Memory B cell (primary cell): ENCODE data around the gene MAPK14.

ENCODE experiments used
- ATAC-seq: fragments of 150-1000 bp; cut with Tn5 transposase; 2 replicates; pipeline ENCODE4 v1.10.0; 2021; ENCODE audit warnings: low read depth, mild to moderate bottlenecking, moderate library complexity
- DNase-seq, 2 donors: peaks; one replicate each; pipeline ENCODE4 v3.0.0; 2022; ENCODE audit warnings: low spot score in 2 of 2
- H3K27ac Mint-ChIP-seq: one replicate; pipeline ENCODE4 v1.8.0; 2022; ENCODE audit warnings: mild to moderate bottlenecking, moderate library complexity, mixed read lengths
- H3K27me3 Mint-ChIP-seq: one replicate; pipeline ENCODE4 v1.8.0; 2022; ENCODE audit warnings: mixed read lengths
- H3K36me3 Mint-ChIP-seq: one replicate; pipeline ENCODE4 v1.8.0; 2022; ENCODE audit warnings: mild to moderate bottlenecking, mixed read lengths
- H3K4me1 Mint-ChIP-seq: one replicate; pipeline ENCODE4 v1.8.0; 2022; ENCODE audit warnings: mixed read lengths
- H3K4me3 Mint-ChIP-seq: one replicate; pipeline ENCODE4 v1.8.0; 2022; ENCODE audit warnings: mild to moderate bottlenecking, moderate library complexity, mixed read lengths
- H3K9me3 Mint-ChIP-seq: one replicate; pipeline ENCODE4 v1.8.0; 2022; ENCODE audit warnings: mixed read lengths

MAPK14 gene

GRCh38 chr6:36141091-36141490 lies 113.5 kb downstream of the MAPK14 start:
- Mint-ChIP-seq H3K9me3 (no peaks in the 10 kb centered on the region), H3K4me1 (peaks cover 2% of the 10 kb centered on the region), H3K4me3 (no peak overlapping the region), H3K27me3 (no peaks in the 10 kb centered on the region), H3K27ac (no peak overlapping the region), H3K36me3 (peaks cover 10% of the 10 kb centered on the region)
- ATAC-seq (no peak), DNase-seq (no peak)

GRCh38 chr6:36141961-36142360 lies 114.4 kb downstream of the MAPK14 start:
- ATAC-seq: no peak
- peaks cover 10% of the 10 kb centered on the region for H3K36me3 Mint-ChIP-seq
- H3K27ac Mint-ChIP-seq: no peak overlapping the region

GRCh38 chr6:36142971-36143838 lies 115.6 kb downstream of the MAPK14 start:
- H3K36me3 Mint-ChIP-seq: peaks cover 10% of the 10 kb centered on the region
- no peak overlapping the region for H3K4me3 Mint-ChIP-seq
- peaks cover under 1% of the 10 kb centered on the region for H3K9me3 Mint-ChIP-seq
- peaks cover 8% of the 10 kb centered on the region for H3K4me1 Mint-ChIP-seq
- ATAC-seq (no peak), DNase-seq (no peak)
- no peaks in the 10 kb centered on the region for H3K27me3 Mint-ChIP-seq
- no peak overlapping the region for H3K27ac Mint-ChIP-seq

More at GRCh38 chr6:36141961-36142360, 114.4 kb downstream of the MAPK14 start:
- Mint-ChIP-seq H3K27me3 (no peaks in the 10 kb centered on the region), H3K4me1 (peaks cover 4% of the 10 kb centered on the region), H3K4me3 (no peak overlapping the region), H3K9me3 (no peaks in the 10 kb centered on the region)
- DNase-seq: no peak

- Mint-ChIP-seq H3K4me1 (peaks cover 8% of the 10 kb centered on the region), H3K9me3 (peaks cover 4% of the 10 kb centered on the region), H3K27me3 (no peaks in the 10 kb centered on the region), H3K4me3 (no peak overlapping the region), H3K36me3 (peaks cover 4% of the 10 kb centered on the region), H3K27ac (no peak overlapping the region)
- DNase-seq: no peak
- no peak for ATAC-seq
These were observed 117.9 kb downstream of the MAPK14 start for GRCh38 chr6:36145495-36145894.

- H3K27me3 Mint-ChIP-seq: no peaks in the 10 kb centered on the region
- H3K4me1 Mint-ChIP-seq: peaks cover 8% of the 10 kb centered on the region
- no peak overlapping the region for H3K27ac Mint-ChIP-seq
- H3K4me3 Mint-ChIP-seq: no peak overlapping the region
- ATAC-seq (no peak), DNase-seq (no peak)
- peaks cover 2% of the 10 kb centered on the region for H3K36me3 Mint-ChIP-seq
- H3K9me3 Mint-ChIP-seq: peaks cover 4% of the 10 kb centered on the region
These were observed 119.7 kb downstream of the MAPK14 start for GRCh38 chr6:36147294-36147693.

- no peak for ATAC-seq
- H3K27ac Mint-ChIP-seq: no peak overlapping the region
- peaks cover 6% of the 10 kb centered on the region for H3K9me3 Mint-ChIP-seq
- H3K4me1 Mint-ChIP-seq: peaks cover 8% of the 10 kb centered on the region
- H3K36me3 Mint-ChIP-seq: peaks cover 13% of the 10 kb centered on the region
- no peak overlapping the region for H3K4me3 Mint-ChIP-seq
- no peak for DNase-seq
- H3K27me3 Mint-ChIP-seq: no peaks in the 10 kb centered on the region
These were observed 121.9 kb downstream of the MAPK14 start for GRCh38 chr6:36149476-36149875.

- peaks cover 8% of the 10 kb centered on the region for H3K4me1 Mint-ChIP-seq
- ATAC-seq: no peak
- H3K9me3 Mint-ChIP-seq: peaks cover 6% of the 10 kb centered on the region
- H3K4me3 Mint-ChIP-seq: no peak overlapping the region
- H3K36me3 Mint-ChIP-seq: peaks cover 15% of the 10 kb centered on the region
- no peaks in the 10 kb centered on the region for H3K27me3 Mint-ChIP-seq
- H3K27ac Mint-ChIP-seq: no peak overlapping the region
- no peak for DNase-seq
These were observed 122.7 kb downstream of the MAPK14 start for GRCh38 chr6:36150283-36150682.

- Mint-ChIP-seq H3K27ac (no peak overlapping the region), H3K9me3 (peaks cover 7% of the 10 kb centered on the region), H3K27me3 (no peaks in the 10 kb centered on the region), H3K4me3 (no peak overlapping the region), H3K4me1 (no peaks in the 10 kb centered on the region), H3K36me3 (peaks cover 23% of the 10 kb centered on the region)
- ATAC-seq (no peak), DNase-seq (no peak)
These were observed 126.7 kb downstream of the MAPK14 start for GRCh38 chr6:36154286-36154685.

GRCh38 chr6:36155662-36156061 lies 128.1 kb downstream of the MAPK14 start:
- peaks cover 7% of the 10 kb centered on the region for H3K9me3 Mint-ChIP-seq
- H3K4me1 Mint-ChIP-seq: no peaks in the 10 kb centered on the region
- H3K36me3 Mint-ChIP-seq: peaks cover 31% of the 10 kb centered on the region
- no peak overlapping the region for H3K4me3 Mint-ChIP-seq
- H3K27ac Mint-ChIP-seq: no peak overlapping the region
- no peak for ATAC-seq
- no peak for DNase-seq
- H3K27me3 Mint-ChIP-seq: no peaks in the 10 kb centered on the region

GRCh38 chr6:36160147-36160760 lies 132.6 kb downstream of the MAPK14 start:
- H3K27me3 Mint-ChIP-seq: no peaks in the 10 kb centered on the region
- no peak overlapping the region for H3K27ac Mint-ChIP-seq
- no peaks in the 10 kb centered on the region for H3K4me1 Mint-ChIP-seq
- DNase-seq (no peak), ATAC-seq (no peak)
- peaks cover 21% of the 10 kb centered on the region for H3K36me3 Mint-ChIP-seq
- no peak overlapping the region for H3K4me3 Mint-ChIP-seq
- H3K9me3 Mint-ChIP-seq: peaks cover 4% of the 10 kb centered on the region
